ENCODE data around the gene ASCC3.

ASCC3 gene

DNA sequence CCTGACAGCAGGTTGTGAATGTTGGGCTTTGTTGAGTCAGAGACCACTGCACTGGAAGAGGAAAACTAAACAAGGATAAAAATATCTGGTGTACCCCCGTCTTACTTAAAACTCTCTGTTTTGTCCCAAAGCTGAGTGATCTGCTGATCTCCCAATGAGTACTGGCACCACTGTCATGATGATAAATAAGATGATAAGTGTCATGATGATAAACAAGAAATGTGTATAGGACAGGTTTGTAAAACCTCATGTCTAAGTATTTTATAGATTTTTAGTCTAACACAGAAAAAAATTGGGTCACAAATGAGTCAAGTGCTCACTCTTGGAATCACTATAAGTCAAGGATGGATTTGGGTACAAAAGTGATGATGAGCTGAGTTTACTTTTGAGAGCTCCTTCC, 407.9 kb downstream of the ASCC3 start:
- no peak for DNase-seq (ENCODE audit: low read depth)
- TF ChIP-seq CTCF (IDR thresholded peaks at IDR 0.05; ENCODE audit: insufficient read depth, low read depth, low read length, missing control alignments), result no peak
- H3K4me3 ChIP-seq (ENCODE audit: low read depth, low read length), result no peak overlapping the region

DNA sequence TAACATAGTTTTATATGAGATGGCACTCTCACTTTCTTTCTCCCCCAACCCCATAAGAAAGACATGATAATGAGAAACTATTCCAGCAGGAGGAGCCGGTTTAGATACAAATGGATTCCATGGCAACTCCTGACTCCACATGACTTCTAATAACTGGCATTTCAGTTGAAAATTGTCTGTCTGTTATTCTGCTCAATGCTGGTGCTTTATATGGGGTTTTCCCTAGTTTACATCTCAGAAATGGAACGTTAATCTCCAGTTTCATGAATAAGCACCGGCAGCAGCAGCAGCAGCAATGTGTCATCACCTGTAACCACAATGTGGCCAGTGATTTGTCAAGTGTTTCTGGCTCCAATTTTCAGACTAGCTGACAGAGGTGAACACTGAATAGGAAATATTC, 408.5 kb downstream of the ASCC3 start:
- no peak for TF ChIP-seq CTCF (IDR thresholded peaks at IDR 0.05; ENCODE audit: insufficient read depth, low read depth, low read length, missing control alignments)

DNA sequence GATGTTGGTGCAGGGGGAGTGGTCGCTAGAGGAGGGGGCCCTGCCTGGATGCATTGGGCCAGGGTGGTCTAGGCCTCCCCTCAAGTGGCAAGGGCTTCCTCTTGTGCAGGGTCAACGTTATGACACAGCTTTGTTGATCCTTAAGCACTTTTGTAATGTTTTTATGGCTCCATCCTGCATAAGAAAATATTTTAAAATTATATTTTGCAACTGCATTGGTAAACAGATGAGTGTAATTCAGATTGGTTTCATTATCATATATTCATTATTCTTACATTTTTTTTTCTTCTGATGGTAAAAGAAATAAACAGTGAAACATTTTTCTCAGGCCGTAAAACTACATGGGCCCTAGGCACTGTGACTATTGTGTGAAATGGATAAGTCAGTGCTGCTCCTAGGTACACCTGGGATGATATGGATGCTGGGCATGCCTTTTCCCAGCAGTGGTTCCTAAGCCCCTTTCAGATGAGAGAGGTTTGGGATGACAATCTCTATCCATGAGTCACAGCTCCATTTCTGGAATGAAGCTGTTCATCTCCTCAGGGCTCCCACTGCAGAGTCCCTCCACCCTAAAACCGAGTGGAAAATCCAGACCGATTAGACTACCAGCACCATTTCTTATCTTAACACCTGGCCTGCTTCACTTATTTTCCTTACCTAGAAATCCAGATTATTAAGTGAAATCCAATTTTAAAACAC, 410.6 kb downstream of the ASCC3 start:
- no peak for TF ChIP-seq CTCF (IDR thresholded peaks at IDR 0.05; ENCODE audit: insufficient read depth, low read depth, low read length, missing control alignments)

More for the DNA sequence above, 408.5 kb downstream of the ASCC3 start:
- no peak overlapping the region for H3K4me3 ChIP-seq (ENCODE audit: low read depth, low read length)
- DNase-seq (ENCODE audit: low read depth), result peak; percentile 78

DNA sequence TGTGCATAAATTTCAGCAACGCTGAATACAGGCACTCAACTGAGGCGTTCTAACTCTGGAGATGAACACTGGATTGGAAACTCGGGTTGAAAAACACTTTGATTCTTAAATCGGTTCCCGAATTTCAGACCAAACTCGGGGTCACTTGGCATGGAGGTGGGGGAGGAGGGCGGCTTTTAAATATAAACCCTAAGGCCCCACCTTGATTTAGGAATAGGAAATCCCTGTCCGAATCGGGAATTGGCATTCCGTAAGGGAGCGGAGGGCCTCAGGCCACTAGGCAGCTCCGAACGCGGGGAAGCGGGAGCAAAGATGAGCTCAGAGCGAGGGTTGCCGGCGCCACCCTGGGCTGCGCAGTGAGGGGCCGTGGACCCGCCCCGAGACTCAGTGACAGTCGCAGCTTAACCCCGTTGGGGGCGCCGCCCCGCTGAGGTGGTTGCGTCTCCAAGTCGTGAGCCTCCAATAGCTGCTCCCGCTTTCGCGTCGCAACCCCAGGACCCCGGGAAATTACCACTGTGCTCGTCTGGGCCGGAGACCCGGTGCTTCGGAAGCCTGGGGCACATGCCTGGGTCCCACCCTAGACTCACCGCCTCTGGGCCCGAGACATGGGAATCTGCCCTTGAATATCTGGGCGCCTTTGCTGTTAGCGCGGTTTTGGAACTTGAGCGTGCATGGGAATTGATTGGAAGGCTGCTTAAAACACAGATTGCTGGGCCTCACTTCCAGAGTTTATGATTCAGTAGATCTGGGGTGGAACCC, 411.8 kb downstream of the ASCC3 start:
- no peak for DNase-seq (ENCODE audit: low read depth)

More for the DNA sequence above, 410.6 kb downstream of the ASCC3 start:
- no peak overlapping the region for H3K4me3 ChIP-seq (ENCODE audit: low read depth, low read length)
- no peak for DNase-seq (ENCODE audit: low read depth)

GRCh38 chr6:100468016-100468622, 413.0 kb downstream of the ASCC3 start:
- no peak for TF ChIP-seq CTCF (IDR thresholded peaks at IDR 0.05; ENCODE audit: insufficient read depth, low read depth, low read length, missing control alignments)
- H3K4me3 ChIP-seq (ENCODE audit: low read depth, low read length), result no peak overlapping the region
- DNase-seq (ENCODE audit: low read depth), result no peak

More for the DNA sequence above, 411.8 kb downstream of the ASCC3 start:
- TF ChIP-seq CTCF (IDR thresholded peaks at IDR 0.05; ENCODE audit: insufficient read depth, low read depth, low read length, missing control alignments), result no peak
- H3K4me3 ChIP-seq (ENCODE audit: low read depth, low read length), result no peak overlapping the region

DNA sequence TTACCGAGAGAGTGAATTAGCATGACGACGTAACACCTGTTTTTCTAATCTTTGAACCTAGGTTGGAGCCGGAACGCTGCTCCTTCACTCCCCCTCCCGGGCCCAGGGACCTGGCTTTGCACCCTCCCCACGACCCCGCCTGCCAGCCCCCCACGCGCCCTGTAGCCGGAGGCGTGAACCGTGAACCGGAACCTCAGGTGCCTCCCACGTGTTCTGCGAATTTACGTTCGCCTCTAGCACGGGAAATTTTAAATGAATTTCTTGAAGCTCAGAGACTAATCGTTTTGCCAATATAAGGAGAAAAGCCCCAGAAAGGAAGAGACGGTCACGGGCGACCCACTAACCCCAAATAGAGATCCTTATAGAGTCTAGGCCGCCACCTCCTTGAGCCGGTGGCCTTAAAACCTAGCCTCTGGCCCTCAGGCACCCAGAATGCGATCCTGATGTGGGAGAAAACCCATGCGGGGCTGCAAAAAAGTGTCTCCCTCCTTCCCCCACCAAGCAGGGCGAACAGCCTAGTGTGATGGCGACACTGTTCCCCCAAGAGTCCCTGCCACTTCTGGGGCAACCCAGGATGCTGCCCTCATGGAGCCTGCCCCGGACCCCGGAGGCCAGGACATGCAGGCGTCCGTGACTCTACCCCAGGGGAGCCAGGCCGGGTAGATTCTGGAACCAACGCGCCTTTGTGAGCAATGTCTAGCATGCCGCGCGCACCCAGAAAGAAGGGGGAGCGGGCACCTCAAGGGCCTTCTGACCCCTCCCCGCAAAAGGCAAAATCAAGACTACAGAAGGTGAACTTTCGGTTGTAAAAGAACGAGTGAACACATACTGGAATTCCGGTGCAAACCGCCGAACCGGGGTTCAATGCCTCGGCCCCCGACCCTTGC, 413.8 kb downstream of the ASCC3 start:
- no peak overlapping the region for H3K4me3 ChIP-seq (ENCODE audit: low read depth, low read length)
- TF ChIP-seq CTCF (IDR thresholded peaks at IDR 0.05; ENCODE audit: insufficient read depth, low read depth, low read length, missing control alignments), result no peak
- DNase-seq (ENCODE audit: low read depth), result no peak
